Uterus (tissue), 2 donors: ENCODE measurements around the gene PRR5L.

Experiments used
- POLR2A ChIP-seq, 2 donors: fragments of 450-650 bp; IDR thresholded peaks; one replicate each; pipeline ENCODE4 v1.6.1; 2016; ENCODE audit warnings: antibody characterized with exemption in 2 of 2, mild to moderate bottlenecking in 1 of 2, moderate library complexity in 1 of 2
- TF ChIP-seq, protein P1 (sequence below), 4 experiments: fragments of 200-600 bp in 2 of 4; fragments of 450-650 bp in 2 of 4; sonication (generic) in 2 of 4; IDR thresholded peaks; one replicate each; pipeline ENCODE4 v1.5.1; 2016 to 2019; ENCODE audit warnings: antibody characterized with exemption in 4 of 4, mild to moderate bottlenecking in 2 of 4, moderate library complexity in 1 of 4

DNA sequence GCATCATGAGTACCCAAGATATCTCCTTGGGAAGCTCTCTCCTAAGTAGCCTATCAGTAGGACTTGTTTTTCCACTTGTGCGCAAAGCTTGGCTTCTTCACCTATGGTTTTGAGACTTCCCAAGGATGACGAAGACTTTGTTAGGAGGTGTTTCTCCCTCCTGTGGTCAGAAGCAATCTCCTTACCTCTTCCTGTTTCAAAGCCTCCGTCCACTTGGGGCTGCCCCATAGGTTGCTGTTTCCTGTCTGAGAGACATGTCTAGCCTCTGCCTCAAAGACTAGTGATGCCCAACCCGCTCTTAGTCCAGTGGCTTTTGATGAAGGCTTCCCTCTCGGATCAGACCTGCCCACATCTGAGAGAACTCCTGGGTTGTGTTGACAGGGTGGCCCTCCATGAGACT, 121.1 kb downstream of the PRR5L start:
- TF ChIP-seq, protein P1, sequence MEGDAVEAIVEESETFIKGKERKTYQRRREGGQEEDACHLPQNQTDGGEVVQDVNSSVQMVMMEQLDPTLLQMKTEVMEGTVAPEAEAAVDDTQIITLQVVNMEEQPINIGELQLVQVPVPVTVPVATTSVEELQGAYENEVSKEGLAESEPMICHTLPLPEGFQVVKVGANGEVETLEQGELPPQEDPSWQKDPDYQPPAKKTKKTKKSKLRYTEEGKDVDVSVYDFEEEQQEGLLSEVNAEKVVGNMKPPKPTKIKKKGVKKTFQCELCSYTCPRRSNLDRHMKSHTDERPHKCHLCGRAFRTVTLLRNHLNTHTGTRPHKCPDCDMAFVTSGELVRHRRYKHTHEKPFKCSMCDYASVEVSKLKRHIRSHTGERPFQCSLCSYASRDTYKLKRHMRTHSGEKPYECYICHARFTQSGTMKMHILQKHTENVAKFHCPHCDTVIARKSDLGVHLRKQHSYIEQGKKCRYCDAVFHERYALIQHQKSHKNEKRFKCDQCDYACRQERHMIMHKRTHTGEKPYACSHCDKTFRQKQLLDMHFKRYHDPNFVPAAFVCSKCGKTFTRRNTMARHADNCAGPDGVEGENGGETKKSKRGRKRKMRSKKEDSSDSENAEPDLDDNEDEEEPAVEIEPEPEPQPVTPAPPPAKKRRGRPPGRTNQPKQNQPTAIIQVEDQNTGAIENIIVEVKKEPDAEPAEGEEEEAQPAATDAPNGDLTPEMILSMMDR (IDR thresholded peaks at IDR 0.05), result no peak
- no peak for TF ChIP-seq POLR2A (IDR thresholded peaks at IDR 0.05)
